SK-N-MC (cell line): ENCODE results near the gene GPR50.

Source experiments
- DNase-seq: peaks from one replicate; pipeline ENCODE4 v3.0.0-alpha.2; 2011; ENCODE audit warnings: low read depth, low spot score
- H3K27ac ChIP-seq: fragments of 200-600 bp; sonication (generic); 2 replicates; pipeline ENCODE4 v1.5.1; 2016; ENCODE audit warnings: mixed run types
- H3K36me3 ChIP-seq: fragments of 200-600 bp; sonication (generic); 2 replicates; pipeline ENCODE4 v1.6.1; 2017; ENCODE audit warnings: antibody characterized with exemption, low read length, mixed read lengths; ENCODE audit not compliant: insufficient read depth
- H3K4me3 ChIP-seq: fragments of 200-600 bp; sonication (generic); 2 replicates; pipeline ENCODE4 v1.5.1; 2016
- H3K9ac ChIP-seq: fragments of 200-600 bp; sonication (generic); 2 replicates; pipeline ENCODE4 v1.8.0; 2017; ENCODE audit warnings: mixed run types, mixed read lengths; ENCODE audit not compliant: insufficient read length
- H3K9me3 ChIP-seq: fragments of 200-600 bp; sonication (generic); 2 replicates; pipeline ENCODE4 v1.6.1; 2017; ENCODE audit warnings: low read depth, mild to moderate bottlenecking, antibody characterized with exemption, low read length, moderate library complexity, mixed read lengths
- EZH2 ChIP-seq: fragments of 200-600 bp; sonication (generic); IDR thresholded peaks from one replicate; pipeline ENCODE4 v1.6.1; 2017; ENCODE audit warnings: antibody characterized with exemption
- FOXP2 ChIP-seq: optimal IDR thresholded peaks from 2 replicates; pipeline ENCODE3; 2011; ENCODE audit warnings: mild to moderate bottlenecking, moderate library complexity; ENCODE audit not compliant: insufficient read depth; ENCODE audit errors: extremely low read length, control extremely low read depth
- POLR2AphosphoS5 ChIP-seq: IDR thresholded peaks from 2 replicates; pipeline ENCODE4 v1.6.1; 2012; ENCODE audit warnings: mild to moderate bottlenecking, low read depth, low read length, borderline replicate concordance

Gene GPR50

GRCh38 chrX:151169783-151170182, 6.6 kb upstream of the GPR50 start:
- Histone ChIP-seq H3K36me3 (no peaks in the 10 kb centered on the region), H3K4me3 (no peak overlapping the region), H3K9me3 (no peaks in the 10 kb centered on the region), H3K9ac (no peak overlapping the region), H3K27ac (no peak overlapping the region)
- no peak for DNase-seq
- TF ChIP-seq POLR2AphosphoS5 (no peak), FOXP2 (no peak)

- no peaks in the 10 kb centered on the region for H3K9me3 ChIP-seq
- no peak for TF ChIP-seq FOXP2
- TF ChIP-seq POLR2AphosphoS5 = no peak
- no peak for TF ChIP-seq EZH2
- no peak overlapping the region for H3K4me3 ChIP-seq
- H3K27ac ChIP-seq = no peak overlapping the region
- DNase-seq = no peak
- H3K36me3 ChIP-seq = no peaks in the 10 kb centered on the region
- no peak overlapping the region for H3K9ac ChIP-seq
Observed at GRCh38 chrX:151174581-151175282, 1.7 kb upstream of the GPR50 start.

- no peak for DNase-seq
- Histone ChIP-seq H3K9ac (no peak overlapping the region), H3K9me3 (no peaks in the 10 kb centered on the region), H3K36me3 (no peaks in the 10 kb centered on the region), H3K4me3 (no peak overlapping the region), H3K27ac (no peak overlapping the region)
- TF ChIP-seq EZH2 (no peak), FOXP2 (no peak), POLR2AphosphoS5 (no peak)
Observed at GRCh38 chrX:151175283-151176062, 911 bp upstream of the GPR50 start.

- H3K27ac ChIP-seq = no peak overlapping the region
- no peaks in the 10 kb centered on the region for H3K36me3 ChIP-seq
- H3K4me3 ChIP-seq = no peak overlapping the region
- no peak for DNase-seq
- no peaks in the 10 kb centered on the region for H3K9me3 ChIP-seq
- no peak for TF ChIP-seq FOXP2
- no peak for TF ChIP-seq EZH2
- no peak for TF ChIP-seq POLR2AphosphoS5
- H3K9ac ChIP-seq = no peak overlapping the region
Observed at GRCh38 chrX:151177141-151178027, 1.0 kb downstream of the GPR50 start.

GRCh38 chrX:151178746-151179145, 2.4 kb downstream of the GPR50 start:
- no peak for TF ChIP-seq FOXP2
- TF ChIP-seq EZH2 = no peak
- TF ChIP-seq POLR2AphosphoS5 = no peak
- no peaks in the 10 kb centered on the region for H3K36me3 ChIP-seq
- no peak overlapping the region for H3K4me3 ChIP-seq
- no peak overlapping the region for H3K27ac ChIP-seq
- DNase-seq = no peak
- no peak overlapping the region for H3K9ac ChIP-seq
- no peaks in the 10 kb centered on the region for H3K9me3 ChIP-seq

GRCh38 chrX:151180400-151180799, 4.0 kb downstream of the GPR50 start:
- DNase-seq = no peak
- no peak for TF ChIP-seq EZH2
- TF ChIP-seq POLR2AphosphoS5 = no peak
- no peak for TF ChIP-seq FOXP2
- no peak overlapping the region for H3K4me3 ChIP-seq
- no peaks in the 10 kb centered on the region for H3K9me3 ChIP-seq
- H3K27ac ChIP-seq = no peak overlapping the region
- no peak overlapping the region for H3K9ac ChIP-seq
- H3K36me3 ChIP-seq = no peaks in the 10 kb centered on the region

- DNase-seq = no peak
- no peak for TF ChIP-seq FOXP2
Observed at GRCh38 chrX:151181088-151181487, 4.7 kb downstream of the GPR50 start.

GRCh38 chrX:151183233-151183753, 6.9 kb downstream of the GPR50 start:
- Histone ChIP-seq H3K9me3 (no peaks in the 10 kb centered on the region), H3K27ac (no peak overlapping the region), H3K9ac (no peak overlapping the region), H3K36me3 (no peaks in the 10 kb centered on the region), H3K4me3 (no peak overlapping the region)
- TF ChIP-seq EZH2 = no peak
- no peak for TF ChIP-seq FOXP2
- TF ChIP-seq POLR2AphosphoS5 = no peak
- no peak for DNase-seq

More at GRCh38 chrX:151181088-151181487, 4.7 kb downstream of the GPR50 start:
- Histone ChIP-seq H3K36me3 (no peaks in the 10 kb centered on the region), H3K4me3 (no peak overlapping the region), H3K27ac (no peak overlapping the region), H3K9me3 (no peaks in the 10 kb centered on the region), H3K9ac (no peak overlapping the region)
